Measurements from ENCODE around the gene YEATS2.

- TF ChIP-seq CTCF (IDR thresholded peaks at IDR 0.05) (no peak), POLR2AphosphoS5 (IDR thresholded peaks at IDR 0.05) (no peak)
These were observed 113.3 kb downstream of the YEATS2 start for GRCh38 chr3:183810643-183811594.

Measured in breast epithelium (tissue), 3 donors.